Measurements from ENCODE around the gene MCM7. TPM values are rescaled to one million over a fixed set of nuclear protein-coding genes. Genes with fewer than 3 reads are reported as not detected.

Gene MCM7
- total RNA-seq, 2 experiments from 2014 or later, result 266 to 273 TPM

GRCh38 chr7:100053215-100053614 is 48.0 kb downstream of the MCM7 start:
- peak; percentile 31 for DNase-seq
- Mint-ChIP-seq H3K4me1 (peaks cover 15% of the 10 kb centered on the region), H3K27ac (no peak overlapping the region), H3K27me3 (no peaks in the 10 kb centered on the region), H3K4me3 (no peak overlapping the region), H3K36me3 (ENCODE audit: low read depth) (peaks cover 4% of the 10 kb centered on the region), H3K9me3 (no peaks in the 10 kb centered on the region)
- ChIA-PET POLR2A (interaction anchor here (1.0 to 1.3 kb wide), 2 partner anchors 59 to 376 kb away, joined by 3 read pairs; partner anchors contain the start of gene ZCWPW1), CTCF (interaction anchor here (0.6 to 4.3 kb wide), 11 partner anchors 31 to 243 kb away, joined by 3 to 26 read pairs (median 5); partner anchors contain the start of gene ZKSCAN1)

DNA sequence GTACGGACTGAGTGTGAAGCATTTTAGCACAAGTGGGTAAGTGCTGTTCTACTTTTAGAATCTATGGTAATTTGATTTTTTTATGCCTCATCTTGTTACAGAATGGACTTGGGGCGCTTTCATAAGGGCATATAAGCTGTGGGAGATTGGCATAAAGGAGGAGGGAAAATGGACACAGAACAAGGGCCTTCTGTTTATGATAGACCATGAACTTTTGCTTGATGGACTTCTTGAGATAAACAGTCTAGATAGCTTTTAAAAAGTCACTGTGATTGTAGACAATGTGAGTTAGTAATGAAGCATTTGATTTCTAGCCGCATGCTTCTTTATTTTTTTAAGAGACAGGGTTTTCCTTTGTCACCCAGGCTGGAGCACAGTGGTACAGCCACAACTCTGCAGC is 49.6 kb downstream of the MCM7 start:
- Mint-ChIP-seq H3K36me3 (ENCODE audit: low read depth) (peaks cover 2% of the 10 kb centered on the region), H3K9me3 (no peaks in the 10 kb centered on the region), H3K4me1 (peaks cover 15% of the 10 kb centered on the region), H3K27me3 (peaks cover under 1% of the 10 kb centered on the region), H3K4me3 (peak overlapping the region; percentile 46), H3K27ac (peak overlapping the region; percentile 29)
- ChIA-PET POLR2A (interaction anchor here (0.7 kb wide), 1 partner anchor 36 kb away, joined by 3 read pairs; the partner anchor contains the start of gene ZKSCAN1), CTCF (interaction anchor here (0.6 to 4.3 kb wide), 6 partner anchors 35 to 72 kb away, joined by 3 to 26 read pairs (median 7); partner anchors contain the start of gene ZKSCAN1)
- no peak for DNase-seq

GRCh38 chr7:100049441-100050291 is 51.5 kb downstream of the MCM7 start, which contains the start of gene ZSCAN21:
Gene ZSCAN21, plus strand, starts transcription at chr7:100049774. Its CDS starts 7,233 bp downstream, at chr7:100057007.
- Mint-ChIP-seq H3K27me3 (peaks cover 3% of the 10 kb centered on the region), H3K27ac (peak within 1 kb of the TSS; percentile 80), H3K36me3 (ENCODE audit: low read depth) (peaks cover 2% of the 10 kb centered on the region), H3K4me3 (peak within 1 kb of the TSS; percentile 85), H3K9me3 (no peaks in the 10 kb centered on the region), H3K4me1 (peaks cover 17% of the 10 kb centered on the region)
- POLR2A ChIA-PET, result interaction anchor here (0.7 to 2.9 kb wide), 10 partner anchors 17 to 550 kb away, joined by 3 to 14 read pairs (median 4); partner anchors contain the start of genes AP4M1, MCM7, TRIM4 and ZKSCAN1
- DNase-seq, result peak; percentile 81
- CTCF ChIA-PET, result interaction anchor here (0.5 to 4.3 kb wide), 9 partner anchors 21 to 578 kb away, joined by 3 to 17 read pairs (median 4); no protein-coding TSS in a partner anchor

GRCh38 chr7:100048680-100049079 is 52.5 kb downstream of the MCM7 start:
- H3K27me3 Mint-ChIP-seq, result peaks cover 3% of the 10 kb centered on the region
- no peak for DNase-seq
- H3K36me3 Mint-ChIP-seq (ENCODE audit: low read depth), result peaks cover 2% of the 10 kb centered on the region
- POLR2A ChIA-PET, result interaction anchor here (0.7 to 2.9 kb wide), 5 partner anchors 18 to 130 kb away, joined by 3 to 14 read pairs (median 4); partner anchors contain the start of genes AP4M1, MCM7 and TRIM4
- peak overlapping the region; percentile 85 for H3K4me3 Mint-ChIP-seq
- H3K9me3 Mint-ChIP-seq, result no peaks in the 10 kb centered on the region
- peak overlapping the region; percentile 5 for H3K27ac Mint-ChIP-seq
- CTCF ChIA-PET, result interaction anchor here (0.6 to 0.8 kb wide), 2 partner anchors 55 to 57 kb away, joined by 3 read pairs; no protein-coding TSS in a partner anchor
- peaks cover 19% of the 10 kb centered on the region for H3K4me1 Mint-ChIP-seq

GRCh38 chr7:100044718-100045117 is 56.5 kb downstream of the MCM7 start:
- H3K4me3 Mint-ChIP-seq, result no peak overlapping the region
- CTCF ChIA-PET, result interaction anchor here (0.7 kb wide), 1 partner anchor 26 kb away, joined by 3 read pairs; no protein-coding TSS in a partner anchor
- peaks cover 22% of the 10 kb centered on the region for H3K4me1 Mint-ChIP-seq
- POLR2A ChIA-PET, result no interaction called here
- peaks cover 3% of the 10 kb centered on the region for H3K27me3 Mint-ChIP-seq
- H3K27ac Mint-ChIP-seq, result no peak overlapping the region
- no peak for DNase-seq
- no peaks in the 10 kb centered on the region for H3K36me3 Mint-ChIP-seq (ENCODE audit: low read depth)
- H3K9me3 Mint-ChIP-seq, result no peaks in the 10 kb centered on the region

Other genes starting within 250 kb of the MCM7 start
- gene OR2AE1, start 224.4 kb downstream of the MCM7 start, total RNA-seq, result not detected
- 10 to 100 TPM; 28.9 to 29.5 TPM for gene TRIM4, start 181.9 kb downstream of the MCM7 start, total RNA-seq
- not detected for gene GJC3, start 171.8 kb downstream of the MCM7 start, total RNA-seq
- gene AZGP1, start 125.4 kb downstream of the MCM7 start, total RNA-seq, result not detected
- gene ZKSCAN1, start 85.8 kb downstream of the MCM7 start, total RNA-seq, result 10 to 100 TPM; 63.1 to 65.5 TPM
- gene ZSCAN21, start 51.6 kb downstream of the MCM7 start, total RNA-seq, result 1 to 10 TPM; 6.9 TPM
- gene ZNF3, start 19.7 kb downstream of the MCM7 start, total RNA-seq, result 10 to 100 TPM; 21.1 to 22.1 TPM
- 10 to 100 TPM; 81.7 to 86.3 TPM for gene COPS6, start 12.4 kb downstream of the MCM7 start, total RNA-seq
- 10 to 100 TPM; 10.6 to 15.2 TPM for gene AP4M1, start 246 bp upstream of the MCM7 start, total RNA-seq
- gene TAF6, start 18.0 kb upstream of the MCM7 start, total RNA-seq, result 10 to 100 TPM; 54.6 to 56.5 TPM
- gene CNPY4, start 18.2 kb upstream of the MCM7 start, total RNA-seq, result 10 to 100 TPM; 31.3 to 32.5 TPM
- gene MBLAC1, start 25.6 kb upstream of the MCM7 start, total RNA-seq, result 1 to 10 TPM; 3.4 to 4.1 TPM
- gene LAMTOR4, start 47.5 kb upstream of the MCM7 start, total RNA-seq, result 100 to 1,000 TPM; 164 to 167 TPM
- 10 to 100 TPM; 37.8 to 41.2 TPM for gene TRAPPC14, start 57.3 kb upstream of the MCM7 start, total RNA-seq
- 1 to 10 TPM; 2.4 to 2.7 TPM for gene GAL3ST4, start 67.2 kb upstream of the MCM7 start, total RNA-seq
- gene GPC2, start 76.0 kb upstream of the MCM7 start, total RNA-seq, result 1 to 10 TPM; 3.8 to 4.8 TPM
- gene STAG3, start 76.5 kb upstream of the MCM7 start, total RNA-seq, result 10 to 100 TPM; 12.9 to 13.1 TPM
- gene PVRIG, start 118.6 kb upstream of the MCM7 start, total RNA-seq, result 10 to 100 TPM; 70.5 to 71.8 TPM
- gene SPDYE3, start 206.3 kb upstream of the MCM7 start, total RNA-seq, result not detected